Activated T-helper 9 cell treated with anti-CD3 and anti-CD28 coated beads, Interleukin-2, amount 50 U/mL, for 16 hours (primary cell): Measurements from ENCODE around the gene STEAP4.
"Not testable (repeated sequence)": the region's sequence is repeated elsewhere in the genome, so short reads cannot be mapped to it uniquely, and the experiment has no call there.

ENCODE experiments used
- DNase-seq: peaks from one replicate; pipeline ENCODE4 v3.0.0-alpha.2; 2020; ENCODE audit warnings: low read depth

The STEAP4 gene

GRCh38 chr7:88312061-88312663 lies 5.5 kb upstream of the STEAP4 start:
- DNase-seq: no peak

- no peak for DNase-seq
Measured at GRCh38 chr7:88311675-88312036, 5.0 kb upstream of the STEAP4 start.

- no peak for DNase-seq
Measured at GRCh38 chr7:88310956-88311674, 4.4 kb upstream of the STEAP4 start.

- no peak for DNase-seq
Measured at GRCh38 chr7:88309819-88310218, 3.1 kb upstream of the STEAP4 start.

- no peak for DNase-seq
Measured at GRCh38 chr7:88307823-88308222, 1.1 kb upstream of the STEAP4 start.

GRCh38 chr7:88307412-88307811 lies 718 bp upstream of the STEAP4 start:
- DNase-seq: no peak

- DNase-seq: no peak
Measured at GRCh38 chr7:88305044-88305443, 1.6 kb downstream of the STEAP4 start.

GRCh38 chr7:88302486-88302885 lies 4.2 kb downstream of the STEAP4 start:
- no peak for DNase-seq

- no peak for DNase-seq
Measured at GRCh38 chr7:88301924-88302323, 4.8 kb downstream of the STEAP4 start.

- DNase-seq: no peak
Measured at GRCh38 chr7:88300401-88300945, 6.2 kb downstream of the STEAP4 start.

GRCh38 chr7:88299126-88299525 lies 7.6 kb downstream of the STEAP4 start:
- no peak for DNase-seq

GRCh38 chr7:88293866-88294265 lies 12.8 kb downstream of the STEAP4 start:
- DNase-seq: no peak

- no peak for DNase-seq
Measured at GRCh38 chr7:88291398-88292173, 15.1 kb downstream of the STEAP4 start.

GRCh38 chr7:88290491-88290890 lies 16.2 kb downstream of the STEAP4 start:
- no peak for DNase-seq

- no peak for DNase-seq
Measured at GRCh38 chr7:88289564-88290025, 17.1 kb downstream of the STEAP4 start.

GRCh38 chr7:88281749-88282148 lies 24.9 kb downstream of the STEAP4 start:
- DNase-seq: no peak

GRCh38 chr7:88280801-88281200 lies 25.9 kb downstream of the STEAP4 start:
- no peak for DNase-seq

- no peak for DNase-seq
Measured at GRCh38 chr7:88279323-88279722, 27.4 kb downstream of the STEAP4 start.

GRCh38 chr7:88278881-88279280 lies 27.8 kb downstream of the STEAP4 start:
- no peak for DNase-seq

- no peak for DNase-seq
Measured at GRCh38 chr7:88276605-88277153, 30.0 kb downstream of the STEAP4 start.

- DNase-seq: not testable (repeated sequence)
Measured at GRCh38 chr7:88274856-88275255, 31.8 kb downstream of the STEAP4 start.

GRCh38 chr7:88269586-88269985 lies 37.1 kb downstream of the STEAP4 start:
- DNase-seq: no peak

- no peak for DNase-seq
Measured at GRCh38 chr7:88268858-88269257, 37.8 kb downstream of the STEAP4 start.
